Measurements from ENCODE around the gene VAV3.
"Not testable (repeated sequence)": the region's sequence is repeated elsewhere in the genome, so short reads cannot be mapped to it uniquely, and the experiment has no call there.

Gene VAV3

DNA sequence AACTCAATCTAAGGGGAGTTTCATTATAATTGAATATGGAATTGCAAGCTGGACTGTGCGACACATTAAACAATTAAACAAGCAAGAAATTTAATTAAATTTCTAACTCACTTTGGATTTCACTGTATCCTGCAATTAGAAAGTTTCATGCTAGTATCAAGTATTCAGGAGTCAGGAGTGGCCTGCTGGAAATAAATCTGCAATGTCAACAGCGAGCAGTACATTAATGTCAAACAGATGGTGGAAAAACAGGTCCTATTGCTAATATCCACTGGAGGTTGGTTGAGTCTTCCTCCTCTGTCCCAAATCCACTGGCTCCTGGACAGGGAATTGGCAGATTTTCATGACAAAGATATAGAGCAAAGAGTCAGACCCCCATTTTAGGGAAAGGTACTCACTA, 237.1 kb downstream of the VAV3 start:
- DNase-seq (ENCODE audit: low read depth) = no peak
- in situ Hi-C loops (cut with HindIII; ENCODE audit: low sequenced_read_pairs) = loop anchor here (25.0 kb wide), 1 partner anchor 391 kb away; no protein-coding TSS in a partner anchor
- TF ChIP-seq, protein P1, sequence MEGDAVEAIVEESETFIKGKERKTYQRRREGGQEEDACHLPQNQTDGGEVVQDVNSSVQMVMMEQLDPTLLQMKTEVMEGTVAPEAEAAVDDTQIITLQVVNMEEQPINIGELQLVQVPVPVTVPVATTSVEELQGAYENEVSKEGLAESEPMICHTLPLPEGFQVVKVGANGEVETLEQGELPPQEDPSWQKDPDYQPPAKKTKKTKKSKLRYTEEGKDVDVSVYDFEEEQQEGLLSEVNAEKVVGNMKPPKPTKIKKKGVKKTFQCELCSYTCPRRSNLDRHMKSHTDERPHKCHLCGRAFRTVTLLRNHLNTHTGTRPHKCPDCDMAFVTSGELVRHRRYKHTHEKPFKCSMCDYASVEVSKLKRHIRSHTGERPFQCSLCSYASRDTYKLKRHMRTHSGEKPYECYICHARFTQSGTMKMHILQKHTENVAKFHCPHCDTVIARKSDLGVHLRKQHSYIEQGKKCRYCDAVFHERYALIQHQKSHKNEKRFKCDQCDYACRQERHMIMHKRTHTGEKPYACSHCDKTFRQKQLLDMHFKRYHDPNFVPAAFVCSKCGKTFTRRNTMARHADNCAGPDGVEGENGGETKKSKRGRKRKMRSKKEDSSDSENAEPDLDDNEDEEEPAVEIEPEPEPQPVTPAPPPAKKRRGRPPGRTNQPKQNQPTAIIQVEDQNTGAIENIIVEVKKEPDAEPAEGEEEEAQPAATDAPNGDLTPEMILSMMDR (IDR thresholded peaks at IDR 0.05; ENCODE audit: low read depth, low read length, missing control alignments) = no peak
- H3K4me3 ChIP-seq (ENCODE audit: low read depth, low read length) = no peak overlapping the region

DNA sequence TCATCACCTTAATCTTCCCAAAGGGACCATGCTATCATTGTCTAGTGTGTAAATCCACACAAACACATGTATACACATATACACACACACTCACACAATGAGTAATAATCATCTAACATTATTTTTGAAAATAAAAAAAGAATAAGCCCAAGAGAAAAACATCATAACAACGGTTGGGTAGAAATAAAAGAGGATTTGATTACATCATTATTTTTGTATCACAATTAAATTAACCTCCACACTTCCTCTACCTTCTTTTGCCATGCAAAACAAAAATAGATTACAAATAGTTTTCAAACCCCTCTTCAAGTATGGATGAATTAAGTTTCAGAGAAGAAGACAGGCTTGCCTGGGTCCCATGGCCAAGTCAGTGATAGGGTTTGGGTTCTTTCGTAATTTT, 238.1 kb downstream of the VAV3 start:
- no peak overlapping the region for H3K4me3 ChIP-seq (ENCODE audit: low read depth, low read length)
- no peak for DNase-seq (ENCODE audit: low read depth)
- TF ChIP-seq, protein P1 (IDR thresholded peaks at IDR 0.05; ENCODE audit: low read depth, low read length, missing control alignments) = no peak
- in situ Hi-C loops (cut with HindIII; ENCODE audit: low sequenced_read_pairs) = loop anchor here (25.0 kb wide), 1 partner anchor 390 kb away; no protein-coding TSS in a partner anchor

GRCh38 chr1:107724648-107725047, 240.3 kb downstream of the VAV3 start:
- DNase-seq (ENCODE audit: low read depth) = no peak
- in situ Hi-C loops (cut with HindIII; ENCODE audit: low sequenced_read_pairs) = loop anchor here (25.0 kb wide), 1 partner anchor 387 kb away; no protein-coding TSS in a partner anchor
- TF ChIP-seq, protein P1 (IDR thresholded peaks at IDR 0.05; ENCODE audit: low read depth, low read length, missing control alignments) = no peak
- H3K4me3 ChIP-seq (ENCODE audit: low read depth, low read length) = no peak overlapping the region

DNA sequence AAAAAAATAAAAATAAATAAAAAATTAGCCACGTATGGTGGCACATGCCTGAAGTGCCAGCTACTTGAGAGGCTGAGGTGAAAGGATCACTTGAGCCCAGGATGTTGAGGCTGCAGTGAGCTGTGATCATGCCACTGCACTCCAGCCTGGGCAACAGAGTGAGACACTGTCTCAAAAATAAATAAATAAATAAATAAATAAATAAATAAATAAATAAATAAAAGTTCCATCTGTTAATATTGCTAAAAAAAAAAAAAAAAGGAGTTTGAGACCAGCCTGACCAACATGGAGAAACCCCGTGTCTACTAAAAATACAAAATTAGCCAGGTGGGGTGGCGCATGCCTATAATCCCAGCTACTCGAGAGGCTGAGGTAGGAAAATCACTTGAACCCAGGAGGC, 244.8 kb downstream of the VAV3 start:
- in situ Hi-C loops (cut with HindIII; ENCODE audit: low sequenced_read_pairs); H3K4me3 ChIP-seq (ENCODE audit: low read depth, low read length); DNase-seq (ENCODE audit: low read depth): not testable (repeated sequence)

GRCh38 chr1:107710005-107710404, 255.0 kb downstream of the VAV3 start:
- TF ChIP-seq, protein P1 (IDR thresholded peaks at IDR 0.05; ENCODE audit: low read depth, low read length, missing control alignments) = no peak
- no peak overlapping the region for H3K4me3 ChIP-seq (ENCODE audit: low read depth, low read length)
- DNase-seq (ENCODE audit: low read depth) = no peak
- in situ Hi-C loops (cut with HindIII; ENCODE audit: low sequenced_read_pairs) = no loop called here

GRCh38 chr1:107707111-107707510, 257.9 kb downstream of the VAV3 start:
- H3K4me3 ChIP-seq (ENCODE audit: low read depth, low read length) = no peak overlapping the region
- in situ Hi-C loops (cut with HindIII; ENCODE audit: low sequenced_read_pairs) = no loop called here
- no peak for DNase-seq (ENCODE audit: low read depth)
- TF ChIP-seq, protein P1 (IDR thresholded peaks at IDR 0.05; ENCODE audit: low read depth, low read length, missing control alignments) = no peak

GRCh38 chr1:107706182-107706581, 258.8 kb downstream of the VAV3 start:
- in situ Hi-C loops (cut with HindIII; ENCODE audit: low sequenced_read_pairs) = no loop called here
- no peak overlapping the region for H3K4me3 ChIP-seq (ENCODE audit: low read depth, low read length)
- TF ChIP-seq, protein P1 (IDR thresholded peaks at IDR 0.05; ENCODE audit: low read depth, low read length, missing control alignments) = no peak
- no peak for DNase-seq (ENCODE audit: low read depth)
